OCI-LY7 (cell line): ENCODE measurements around the gene NCKIPSD. TPM values are rescaled to one million over a fixed set of nuclear protein-coding genes. Genes with fewer than 3 reads are reported as not detected.

ENCODE experiments used
- BruUV-seq: library from RNA; stranded (reverse); fragments of 400-500 nt; replicated peaks from 2 replicates; lab custom pipeline; 2021; lab: Mats Ljungman, UMichigan
- CTCF ChIA-PET: fragments of 300-600 bp; sonication (Branson Sonifier 250); formaldehyde crosslinking; loops from one replicate; lab custom pipeline; 2022; ENCODE audit warnings: antibody characterized with exemption; ENCODE audit not compliant: unreplicated experiment; lab: Charles Lee
- POLR2A ChIA-PET: fragments of 300-600 bp; sonication (Branson Sonifier 250); formaldehyde crosslinking; loops from one replicate; lab custom pipeline; 2022; ENCODE audit warnings: antibody characterized with exemption; lab: Charles Lee
- DNase-seq: peaks from one replicate; pipeline ENCODE4 v3.0.0-alpha.2; 2015; ENCODE audit warnings: low spot score
- H2AFZ ChIP-seq: fragments of 200-600 bp; sonication (generic), shearing (Covaris generic); 2 replicates; pipeline ENCODE4 v1.6.1; 2014; ENCODE audit warnings: mild to moderate bottlenecking, antibody characterized with exemption, low read length, moderate library complexity
- H3K27ac ChIP-seq: fragments of 200-600 bp; sonication (generic); 2 replicates; pipeline ENCODE4 v1.5.1; 2014; ENCODE audit warnings: mixed run types, low read depth, mild to moderate bottlenecking, moderate library complexity, low read length, inconsistent platforms; ENCODE audit not compliant: poor library complexity, severe bottlenecking
- H3K36me3 ChIP-seq: fragments of 200-600 bp; sonication (generic); 2 replicates; pipeline ENCODE4 v1.6.1; 2014; ENCODE audit warnings: mild to moderate bottlenecking, antibody characterized with exemption, low read length, moderate library complexity, mixed read lengths; ENCODE audit not compliant: insufficient read depth
- H3K4me1 ChIP-seq: fragments of 200-600 bp; sonication (generic); 2 replicates; pipeline ENCODE4 v1.5.1; 2014; ENCODE audit warnings: mild to moderate bottlenecking, low read length; ENCODE audit not compliant: insufficient read depth, poor library complexity, severe bottlenecking
- H3K4me2 ChIP-seq: fragments of 200-600 bp; sonication (generic); 2 replicates; pipeline ENCODE4 v1.6.1; 2014; ENCODE audit warnings: mild to moderate bottlenecking, low read length
- H3K4me3 ChIP-seq: fragments of 200-600 bp; sonication (generic); 2 replicates; pipeline ENCODE4 v1.5.1; 2014; ENCODE audit warnings: mild to moderate bottlenecking, low read depth, low read length; ENCODE audit not compliant: poor library complexity, severe bottlenecking
- H3K79me2 ChIP-seq: fragments of 200-600 bp; sonication (generic); 2 replicates; pipeline ENCODE4 v1.6.1; 2016; ENCODE audit warnings: low read depth, mild to moderate bottlenecking, low read length, moderate library complexity, mixed read lengths; ENCODE audit not compliant: insufficient read depth
- H3K9me2 ChIP-seq: fragments of 200-600 bp; sonication (generic); 2 replicates; pipeline ENCODE4 v1.6.1; 2016; ENCODE audit warnings: mild to moderate bottlenecking, low read length, mixed read lengths; ENCODE audit not compliant: insufficient read depth
- H3K9me3 ChIP-seq: fragments of 200-600 bp; sonication (generic); 2 replicates; pipeline ENCODE4 v1.6.1; 2014; ENCODE audit warnings: mild to moderate bottlenecking, mixed run types, low read length, mixed read lengths
- H4K20me1 ChIP-seq: fragments of 200-600 bp; sonication (generic); 2 replicates; pipeline ENCODE4 v1.6.1; 2014; ENCODE audit warnings: mild to moderate bottlenecking, antibody characterized with exemption, low read length, moderate library complexity, mixed read lengths; ENCODE audit not compliant: insufficient read depth
- EZH2phosphoT487 ChIP-seq: fragments of 200-600 bp; sonication (generic); IDR thresholded peaks from 2 replicates; pipeline ENCODE4 v1.6.1; 2018; ENCODE audit warnings: low read depth, borderline replicate concordance, mild to moderate bottlenecking, mixed run types, antibody characterized with exemption, low read length, moderate library complexity, mixed read lengths
- intact Hi-C: fragments of 100-400 bp; cut with micrococcal nuclease; formaldehyde crosslinking; loops from one replicate; pipeline ENCODE4 v1.10.0; 2022; ENCODE audit not compliant: unreplicated experiment
- total RNA-seq, 2 experiments: library from RNA; depleted of rRNA in 1 of 2; stranded (reverse); fragments of >200 nt in 1 of 2; shearing (Covaris generic) in 1 of 2; gene quantifications; 2 replicates each; pipeline ENCODE4 v1.2.3, GENCODE V29; 2014 to 2022
- TF ChIP-seq, protein P1 (sequence below): fragments of 200-600 bp; sonication (generic); conservative IDR thresholded peaks from 2 replicates; pipeline ENCODE4 v1.5.1; 2014; ENCODE audit warnings: mild to moderate bottlenecking, antibody characterized with exemption, low read length, moderate library complexity, mixed read lengths

NCKIPSD gene
- total RNA-seq, 2 experiments from 2014 or later = 34.8 to 39.9 TPM

DNA sequence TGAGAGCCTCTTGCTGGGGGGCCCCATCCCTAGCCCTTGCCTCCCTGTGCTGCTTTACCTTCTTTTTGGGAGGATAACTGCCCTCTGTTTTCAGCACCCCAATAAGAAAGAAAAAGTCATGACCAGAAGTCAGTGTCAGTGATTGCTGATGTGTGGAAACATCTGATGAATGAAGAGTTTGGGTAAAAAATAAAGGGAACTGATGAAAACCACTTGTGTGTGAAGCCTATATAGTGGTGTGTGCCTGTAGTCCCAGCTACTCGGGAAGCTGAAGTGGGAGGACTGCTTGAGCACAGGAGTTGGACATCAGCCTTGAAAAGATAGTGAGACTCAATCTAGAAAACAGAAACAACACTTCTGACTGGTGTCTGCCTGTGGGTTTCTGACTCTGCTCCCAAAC lies 13.2 kb downstream of the NCKIPSD start:
- POLR2A ChIA-PET = no interaction called here
- H3K36me3 ChIP-seq = peaks cover 39% of the 10 kb centered on the region
- no peak for TF ChIP-seq EZH2phosphoT487
- TF ChIP-seq, protein P1, sequence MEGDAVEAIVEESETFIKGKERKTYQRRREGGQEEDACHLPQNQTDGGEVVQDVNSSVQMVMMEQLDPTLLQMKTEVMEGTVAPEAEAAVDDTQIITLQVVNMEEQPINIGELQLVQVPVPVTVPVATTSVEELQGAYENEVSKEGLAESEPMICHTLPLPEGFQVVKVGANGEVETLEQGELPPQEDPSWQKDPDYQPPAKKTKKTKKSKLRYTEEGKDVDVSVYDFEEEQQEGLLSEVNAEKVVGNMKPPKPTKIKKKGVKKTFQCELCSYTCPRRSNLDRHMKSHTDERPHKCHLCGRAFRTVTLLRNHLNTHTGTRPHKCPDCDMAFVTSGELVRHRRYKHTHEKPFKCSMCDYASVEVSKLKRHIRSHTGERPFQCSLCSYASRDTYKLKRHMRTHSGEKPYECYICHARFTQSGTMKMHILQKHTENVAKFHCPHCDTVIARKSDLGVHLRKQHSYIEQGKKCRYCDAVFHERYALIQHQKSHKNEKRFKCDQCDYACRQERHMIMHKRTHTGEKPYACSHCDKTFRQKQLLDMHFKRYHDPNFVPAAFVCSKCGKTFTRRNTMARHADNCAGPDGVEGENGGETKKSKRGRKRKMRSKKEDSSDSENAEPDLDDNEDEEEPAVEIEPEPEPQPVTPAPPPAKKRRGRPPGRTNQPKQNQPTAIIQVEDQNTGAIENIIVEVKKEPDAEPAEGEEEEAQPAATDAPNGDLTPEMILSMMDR = no peak
- no peaks in the 10 kb centered on the region for H3K9me3 ChIP-seq
- no peak for DNase-seq
- no peaks in the 10 kb centered on the region for H3K4me1 ChIP-seq
- no peaks in the 10 kb centered on the region for H3K9me2 ChIP-seq
- no TSS peak for BruUV-seq
- no peaks in the 10 kb centered on the region for H3K79me2 ChIP-seq
- H3K4me2 ChIP-seq = no peak overlapping the region
- H3K27ac ChIP-seq = no peak overlapping the region
- CTCF ChIA-PET = no interaction called here
- no peaks in the 10 kb centered on the region for H4K20me1 ChIP-seq
- no peak overlapping the region for H2AFZ ChIP-seq
- intact Hi-C loops = no loop called here
- H3K4me3 ChIP-seq = no peak overlapping the region

GRCh38 chr3:48664929-48665328 lies 20.8 kb downstream of the NCKIPSD start:
- CTCF ChIA-PET = no interaction called here
- POLR2A ChIA-PET = interaction anchor here (0.5 to 0.7 kb wide), 2 partner anchors 53 to 54 kb away, joined by 4 to 5 read pairs; no protein-coding TSS in a partner anchor
- BruUV-seq = no TSS peak

GRCh38 chr3:48664313-48664644 lies 21.4 kb downstream of the NCKIPSD start:
- intact Hi-C loops = loop anchor here (5.0 kb wide), 1 partner anchor 102 kb away; the partner anchor contains the start of gene UCN2
- H3K27ac ChIP-seq = no peak overlapping the region
- no peaks in the 10 kb centered on the region for H3K79me2 ChIP-seq
- no peaks in the 10 kb centered on the region for H4K20me1 ChIP-seq
- no TSS peak for BruUV-seq
- H2AFZ ChIP-seq = no peak overlapping the region; the same call in 1 of the 2 replicates
- H3K4me2 ChIP-seq = peak overlapping the region; percentile 93
- no peak for DNase-seq
- CTCF ChIA-PET = interaction anchor here (1.8 kb wide), 1 partner anchor 29 kb away, joined by 10 read pairs; the partner anchor contains the start of gene SLC26A6
- H3K9me2 ChIP-seq = no peaks in the 10 kb centered on the region
- TF ChIP-seq, protein P1 = peak; percentile 37; the same call in 1 of the 2 replicates
- no peak for TF ChIP-seq EZH2phosphoT487
- H3K4me1 ChIP-seq = no peaks in the 10 kb centered on the region
- H3K9me3 ChIP-seq = no peaks in the 10 kb centered on the region
- POLR2A ChIA-PET = interaction anchor here (0.5 kb wide), 1 partner anchor 54 kb away, joined by 4 read pairs; no protein-coding TSS in a partner anchor
- H3K4me3 ChIP-seq = peak overlapping the region; percentile 80
- no peaks in the 10 kb centered on the region; the same call in none of the 2 replicates for H3K36me3 ChIP-seq

More at GRCh38 chr3:48664929-48665328, 20.8 kb downstream of the NCKIPSD start:
- intact Hi-C loops = loop anchor here (5.0 kb wide), 1 partner anchor 103 kb away; the partner anchor contains the start of gene UCN2
- Histone ChIP-seq H3K36me3 (peaks cover 2% of the 10 kb centered on the region), H3K4me1 (no peaks in the 10 kb centered on the region), H3K79me2 (no peaks in the 10 kb centered on the region), H3K4me3 (no peak overlapping the region), H3K9me2 (no peaks in the 10 kb centered on the region), H3K27ac (no peak overlapping the region), H2AFZ (no peak overlapping the region), H3K9me3 (no peaks in the 10 kb centered on the region), H3K4me2 (no peak overlapping the region), H4K20me1 (no peaks in the 10 kb centered on the region)
- no peak for TF ChIP-seq EZH2phosphoT487
- TF ChIP-seq, protein P1 = no peak
- DNase-seq = no peak
